NOMO-1 treated with DMSO at 0.1 percent for 48 hours (cell line): ENCODE results near the gene YIPF4.
"Not testable (repeated sequence)": the region's sequence is repeated elsewhere in the genome, so short reads cannot be mapped to it uniquely, and the experiment has no call there.

ENCODE experiments used
- DNase-seq: peaks from one replicate; lab custom pipeline; 2025; ENCODE audit not compliant: unreplicated experiment; lab: John Stamatoyannopoulos, UW

YIPF4 gene

DNA sequence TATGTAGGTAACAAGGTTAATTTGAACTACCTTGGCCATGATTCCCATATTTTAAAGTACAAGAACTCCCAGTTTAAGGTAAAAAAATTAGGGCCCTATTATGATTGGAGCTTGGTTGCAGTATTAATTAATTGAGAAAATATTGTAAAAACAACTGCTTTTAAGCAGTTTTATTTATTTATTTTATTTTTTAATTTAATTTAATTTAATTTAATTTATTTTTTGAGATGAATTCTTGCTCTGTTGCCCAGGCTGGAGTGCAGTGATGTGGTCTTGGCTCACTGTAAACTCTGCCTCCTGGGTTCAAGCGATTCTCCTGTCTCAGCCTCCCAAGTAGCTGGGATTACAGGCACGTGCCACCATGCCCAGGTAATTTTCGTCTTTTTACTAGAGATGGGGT, 88.0 kb downstream of the YIPF4 start:
- not testable (repeated sequence) for DNase-seq
